H1 (cell line): ENCODE data around the gene LRRC30. TPM values are rescaled to one million over a fixed set of nuclear protein-coding genes. Genes with fewer than 3 reads are reported as not detected.
A peak's percentile ranks its signal among the peaks of the same experiment; 100 is the strongest.

ENCODE experiments used
- CTCF ChIA-PET: fragments of 300-600 bp; sonication (Branson Sonifier 250); formaldehyde crosslinking; loops from one replicate; lab custom pipeline; 2021; ENCODE audit not compliant: partially characterized antibody; lab: Charles Lee
- POLR2A ChIA-PET: fragments of 300-600 bp; sonication (Branson Sonifier 250); formaldehyde crosslinking; loops from one replicate; lab custom pipeline; 2021; ENCODE audit warnings: inconsistent platforms; ENCODE audit not compliant: partially characterized antibody; lab: Charles Lee
- DNase-seq, 2 experiments: peaks; one replicate each; pipeline versions ENCODE4 v3.0.0 to v3.0.0-alpha.2; 2010 to 2022; ENCODE audit warnings: low spot score in 2 of 2, low read depth in 1 of 2, mixed read lengths in 1 of 2
- FAIRE-seq: peaks from 2 replicates; lab custom pipeline; 2011; peaks lifted over from hg19 to GRCh38; lab: Jason Lieb, UNC
- H2AFZ ChIP-seq: 2 replicates; pipeline ENCODE4 v1.8.1; 2012; ENCODE audit warnings: low read length, inconsistent platforms
- H2AK5ac ChIP-seq: 2 replicates; pipeline ENCODE4 v1.6.1; 2013; ENCODE audit warnings: low read depth, low read length
- H2BK120ac ChIP-seq: replicated peaks from 2 replicates; pipeline ENCODE3; 2013; ENCODE audit warnings: low read depth, low read length, inconsistent platforms
- H2BK12ac ChIP-seq: 2 replicates; pipeline ENCODE4 v1.6.1; 2013; ENCODE audit warnings: low read depth, low read length
- H2BK15ac ChIP-seq: 2 replicates; pipeline ENCODE4 v1.6.1; 2013; ENCODE audit warnings: low read length
- H2BK20ac ChIP-seq: 2 replicates; pipeline ENCODE4 v1.6.1; 2013; ENCODE audit warnings: low read length
- H2BK5ac ChIP-seq: 2 replicates; pipeline ENCODE4 v1.6.1; 2013; ENCODE audit warnings: low read depth, low read length
- H3K14ac ChIP-seq: 2 replicates; pipeline ENCODE4 v1.6.1; 2013; ENCODE audit warnings: inconsistent platforms; ENCODE audit not compliant: insufficient read length
- H3K18ac ChIP-seq: 2 replicates; pipeline ENCODE4 v1.6.1; 2013; ENCODE audit warnings: low read length; ENCODE audit errors: extremely low read depth
- H3K23ac ChIP-seq: 2 replicates; pipeline ENCODE4 v1.6.1; 2013; ENCODE audit warnings: inconsistent platforms; ENCODE audit not compliant: insufficient read length
- H3K23me2 ChIP-seq: 2 replicates; pipeline ENCODE4 v1.6.1; 2013; ENCODE audit warnings: low read depth, low read length
- H3K27ac ChIP-seq: 2 replicates; pipeline ENCODE4 v1.6.1; 2011; ENCODE audit warnings: low read depth, low read length, inconsistent platforms
- H3K27me3 ChIP-seq, 4 experiments: replicated peaks in 1 of 4; 1 replicate in 1 of 4; 2 replicates in 3 of 4; pipeline versions ENCODE4 v1.6.1 to v1.8.1; 2011 to 2013; ENCODE audit warnings: low read length in 3 of 4, mild to moderate bottlenecking in 3 of 4, inconsistent platforms in 2 of 4, mixed read lengths in 2 of 4, moderate library complexity in 1 of 4; ENCODE audit not compliant: control insufficient read depth in 3 of 4, insufficient read depth in 3 of 4; ENCODE audit errors: extremely low read depth in 1 of 4
- H3K36me3 ChIP-seq, 4 experiments: 2 replicates each; pipeline versions ENCODE4 v1.6.1 to v1.8.1; 2011 to 2013; ENCODE audit warnings: mild to moderate bottlenecking in 4 of 4, low read length in 3 of 4, moderate library complexity in 2 of 4, control low read depth in 1 of 4, inconsistent platforms in 1 of 4; ENCODE audit not compliant: insufficient read depth in 4 of 4, control insufficient read depth in 2 of 4
- H3K4ac ChIP-seq: replicated peaks from 2 replicates; pipeline ENCODE3; 2013; ENCODE audit warnings: low read length, low read depth, mixed read lengths, inconsistent platforms; ENCODE audit not compliant: insufficient read length
- H3K4me1 ChIP-seq, 4 experiments: replicated peaks in 1 of 4; 1 replicate in 1 of 4; 2 replicates in 3 of 4; pipeline versions ENCODE4 v1.6.1 to v1.8.1; 2011 to 2013; ENCODE audit warnings: low read length in 3 of 4, inconsistent platforms in 2 of 4, mixed read lengths in 1 of 4; ENCODE audit not compliant: insufficient read depth in 4 of 4, control insufficient read depth in 3 of 4
- H3K4me2 ChIP-seq, 2 experiments: 2 replicates each; pipeline versions ENCODE4 v1.6.1 to v1.8.1; 2011 to 2013; ENCODE audit warnings: low read depth in 2 of 2, low read length in 2 of 2, control low read depth in 1 of 2, inconsistent platforms in 1 of 2, mild to moderate bottlenecking in 1 of 2; ENCODE audit not compliant: insufficient read depth in 1 of 2
- H3K4me3 ChIP-seq, 4 experiments: fragments of 200-600, 300-600 bp in 1 of 4; sonication (generic), shearing (Covaris generic), sonication (Bioruptor Twin) in 1 of 4; 2 replicates each; pipeline versions ENCODE4 v1.5.1 to v1.8.1; 2011 to 2016; ENCODE audit warnings: low read length in 4 of 4, low read depth in 3 of 4, control low read depth in 2 of 4, inconsistent platforms in 2 of 4, mild to moderate bottlenecking in 2 of 4, mixed read lengths in 1 of 4, moderate library complexity in 1 of 4; ENCODE audit not compliant: insufficient read depth in 2 of 4; ENCODE audit errors: extremely low read depth in 1 of 4
- H3K56ac ChIP-seq: replicated peaks from 2 replicates; pipeline ENCODE3; 2013; ENCODE audit warnings: low read depth, mild to moderate bottlenecking, mixed read lengths, low read length, inconsistent platforms; ENCODE audit not compliant: insufficient read length
- H3K79me1 ChIP-seq: 2 replicates; pipeline ENCODE4 v1.6.1; 2013; ENCODE audit warnings: low read depth, low read length, control low read depth
- H3K79me2 ChIP-seq, 2 experiments: 2 replicates each; pipeline versions ENCODE4 v1.6.1 to v1.8.1; 2012 to 2013; ENCODE audit warnings: low read length in 2 of 2, mild to moderate bottlenecking in 2 of 2, inconsistent platforms in 1 of 2; ENCODE audit not compliant: insufficient read depth in 2 of 2, control insufficient read depth in 1 of 2
- H3K9ac ChIP-seq, 4 experiments: replicated peaks in 1 of 4; 1 replicate in 1 of 4; 2 replicates in 3 of 4; pipeline versions ENCODE4 v1.6.1 to v1.8.1; 2011 to 2013; ENCODE audit warnings: low read depth in 3 of 4, low read length in 3 of 4, control low read depth in 2 of 4, mild to moderate bottlenecking in 2 of 4, moderate library complexity in 2 of 4, inconsistent platforms in 1 of 4; ENCODE audit errors: extremely low read depth in 1 of 4
- H3K9me3 ChIP-seq, 2 experiments: 2 replicates each; pipeline versions ENCODE4 v1.6.1 to v1.8.1; 2012 to 2013; ENCODE audit warnings: mild to moderate bottlenecking in 2 of 2, moderate library complexity in 2 of 2, control low read depth in 1 of 2, inconsistent platforms in 1 of 2, low read depth in 1 of 2, low read length in 1 of 2, mixed read lengths in 1 of 2; ENCODE audit not compliant: insufficient read depth in 2 of 2
- H4K20me1 ChIP-seq, 2 experiments: replicated peaks in 1 of 2; 2 replicates each; pipeline versions ENCODE3 to v1.8.1; 2011 to 2013; ENCODE audit warnings: inconsistent platforms in 2 of 2, low read length in 2 of 2, mild to moderate bottlenecking in 1 of 2; ENCODE audit not compliant: insufficient read depth in 2 of 2, control insufficient read depth in 1 of 2
- H4K5ac ChIP-seq: 2 replicates; pipeline ENCODE4 v1.6.1; 2013; ENCODE audit warnings: low read length, low read depth, mixed read lengths, inconsistent platforms; ENCODE audit not compliant: insufficient read length
- H4K8ac ChIP-seq: 2 replicates; pipeline ENCODE4 v1.8.0; 2013; ENCODE audit warnings: mild to moderate bottlenecking, moderate library complexity, low read length, inconsistent platforms; ENCODE audit not compliant: insufficient read depth; ENCODE audit errors: extremely low read depth
- H4K91ac ChIP-seq: replicated peaks from 2 replicates; pipeline ENCODE3; 2013; ENCODE audit warnings: low read length, mixed read lengths, inconsistent platforms; ENCODE audit not compliant: insufficient read length
- CBX5 ChIP-seq: fragments of 300-800, 300-1000 bp; sonication (generic); IDR thresholded peaks from 2 replicates; pipeline ENCODE4 v1.7.1; 2016; ENCODE audit warnings: antibody characterized with exemption, low read length, low read depth
- EP300 ChIP-seq, 2 experiments: IDR thresholded peaks; 1 replicate in 1 of 2; 2 replicates in 1 of 2; pipeline ENCODE4 v1.6.1; 2011 to 2012; ENCODE audit warnings: low read depth in 2 of 2, low read length in 2 of 2, mild to moderate bottlenecking in 2 of 2, borderline replicate concordance in 1 of 2, inconsistent platforms in 1 of 2, moderate library complexity in 1 of 2
- KDM4A ChIP-seq: IDR thresholded peaks from one replicate; pipeline ENCODE4 v1.7.1; 2012; ENCODE audit warnings: low read depth, mild to moderate bottlenecking, moderate library complexity, low read length, inconsistent platforms; ENCODE audit not compliant: severe bottlenecking
- POLR2AphosphoS5 ChIP-seq: IDR thresholded peaks from 2 replicates; pipeline ENCODE4 v1.6.1; 2011; ENCODE audit warnings: low read depth, low read length
- RAD21 ChIP-seq, 2 experiments: IDR thresholded peaks in 1 of 2; conservative IDR thresholded peaks in 1 of 2; 2 replicates each; pipeline ENCODE4 v1.6.1; 2011; ENCODE audit warnings: low read depth in 2 of 2, low read length in 2 of 2, improper control_type of control experiment in 1 of 2, inconsistent platforms in 1 of 2, mild to moderate bottlenecking in 1 of 2, moderate library complexity in 1 of 2
- RXRA ChIP-seq: IDR thresholded peaks from 2 replicates; pipeline ENCODE4 v1.6.1; 2011; ENCODE audit warnings: low read depth, mild to moderate bottlenecking, low read length, moderate library complexity; ENCODE audit not compliant: insufficient read depth
- SP1 ChIP-seq: IDR thresholded peaks from 2 replicates; pipeline ENCODE4 v1.6.1; 2011; ENCODE audit warnings: low read depth, low read length
- TAF1 ChIP-seq: IDR thresholded peaks from 2 replicates; pipeline ENCODE4 v1.6.1; 2011; ENCODE audit warnings: mild to moderate bottlenecking, low read depth, low read length
- TCF12 ChIP-seq: IDR thresholded peaks from 2 replicates; pipeline ENCODE4 v1.6.1; 2011; ENCODE audit warnings: low read depth, mild to moderate bottlenecking, low read length
- WGBS, 2 experiments: shearing (Covaris generic) in 1 of 2; methylation state at CpG; one replicate each; pipeline versions ENCODE4 v1.1.6 to v1.1.7; 2013 to 2015; ENCODE audit warnings: low lambda C conversion rate in 2 of 2, mixed read lengths in 2 of 2, inconsistent platforms in 1 of 2, low coverage in 1 of 2, missing lambda C conversion rate in 1 of 2; ENCODE audit not compliant: insufficient replicate concordance in 2 of 2, insufficient coverage in 1 of 2, insufficient read length in 1 of 2; ENCODE audit errors: extremely low coverage in 1 of 2, missing lambda C conversion rate in 1 of 2; 5-methylcytosine and 5-hydroxymethylcytosine counted together
- polyA plus RNA-seq, 7 experiments: library from polyadenylated mRNA; depleted of rRNA in 3 of 7; stranded (reverse) in 5 of 7; unstranded in 2 of 7; fragments of >200 nt in 5 of 7; fragments of 200-250 nt in 2 of 7; gene quantifications; 1 replicate in 5 of 7; 2 replicates in 1 of 7; 4 replicates in 1 of 7; pipeline versions ENCODE4 v1.2.1 to v1.2.3, GENCODE V29; 2011 to 2013; ENCODE audit warnings: missing spikeins in 2 of 7, mixed read lengths in 2 of 7
- total RNA-seq: library from RNA; stranded (reverse); fragmentation: NEBNext Ultra II Directional; extraction: Animal tissue kit (Norgen Biotek cat#: 25700); gene quantifications from 2 replicates; pipeline ENCODE4 v1.2.1, GENCODE V29; 2021

LRRC30 gene
- total and polyA plus RNA-seq, 2 of the 8 experiments (the other 6 are each of a cell fraction or from before 2014, with no cell fraction given): not detected

- Histone ChIP-seq H2AFZ (peak overlapping the region; percentile 51; the same call in 1 of the 2 replicates), H3K79me2 (no peaks in the 10 kb centered on the region), H3K23me2 (no peaks in the 10 kb centered on the region), H2BK5ac (no peak overlapping the region), H2BK120ac (no peak overlapping the region), H3K4me1 (no peaks in the 10 kb centered on the region), H2BK20ac (no peak overlapping the region), H3K27me3 (no peaks in the 10 kb centered on the region), H3K18ac (no peak overlapping the region), H4K91ac (no peak overlapping the region), H3K9ac (no peak overlapping the region), H3K4me2 (no peak overlapping the region), H2BK15ac (no peak overlapping the region), H3K9me3 (no peaks in the 10 kb centered on the region), H3K56ac (no peak overlapping the region), H3K27ac (no peak overlapping the region), H3K36me3 (no peaks in the 10 kb centered on the region), H3K14ac (no peak overlapping the region)
- DNase-seq (no peak), FAIRE-seq (no peak)
- 85% methylated on average over 3 of the region's 3 CpGs; no CpG with 5 or more reads in 1 of the 2 experiments for WGBS, 2 experiments
- POLR2A ChIA-PET: no interaction called here
- TF ChIP-seq SP1 (no peak), KDM4A (no peak), RXRA (no peak), TAF1 (no peak), EP300 (IDR thresholded peaks at IDR 0.05; ENCODE audit: borderline replicate concordance in 1 of 2, low read depth in 2 of 2, low read length in 2 of 2) (no peak), POLR2AphosphoS5 (no peak), CBX5 (no peak), RAD21 (IDR thresholded peaks at IDR 0.05 in 1 of 2, conservative IDR thresholded peaks at IDR 0.05 in 1 of 2; ENCODE audit: low read depth in 2 of 2, low read length in 2 of 2) (no peak), TCF12 (no peak)
- TF ChIP-seq, all 59 proteins: peak for 0
- no peak overlapping the region for H4K8ac ChIP-seq
- no peak overlapping the region for H3K4me3 ChIP-seq
- H4K20me1 ChIP-seq: no peaks in the 10 kb centered on the region
- CTCF ChIA-PET: interaction anchor here (1.1 kb wide), 1 partner anchor 20 kb away, joined by 5 read pairs; no protein-coding TSS in a partner anchor
- no peak overlapping the region for H3K23ac ChIP-seq
- no peaks in the 10 kb centered on the region for H3K79me1 ChIP-seq
- H3K4ac ChIP-seq: no peak overlapping the region
- no peak overlapping the region for H2BK12ac ChIP-seq
- no peak overlapping the region for H4K5ac ChIP-seq
- H2AK5ac ChIP-seq: no peak overlapping the region
These were observed 32.6 kb upstream of the LRRC30 start for GRCh38 chr18:7198326-7198725.
